Bronchial epithelial cell (primary cell): ENCODE data around the gene PNRC1. TPM values are rescaled to one million over a fixed set of nuclear protein-coding genes. Genes with fewer than 3 reads are reported as not detected.
"Not testable (repeated sequence)": the region's sequence is repeated elsewhere in the genome, so short reads cannot be mapped to it uniquely, and the experiment has no call there.

ENCODE experiments used
- DNase-seq: peaks from one replicate; pipeline ENCODE4 v3.0.0-alpha.2; 2010; ENCODE audit warnings: low read depth
- FAIRE-seq: peaks from 2 replicates; lab custom pipeline; 2011; peaks lifted over from hg19 to GRCh38; lab: Jason Lieb, UNC
- H3K27me3 ChIP-seq: 2 replicates; pipeline ENCODE4 v1.5.1; 2011; ENCODE audit warnings: low read length; ENCODE audit not compliant: control insufficient read depth, insufficient read depth
- H3K36me3 ChIP-seq: 2 replicates; pipeline ENCODE4 v1.5.1; 2011; ENCODE audit warnings: low read length; ENCODE audit not compliant: control insufficient read depth, insufficient read depth
- H3K4me3 ChIP-seq: 2 replicates; pipeline ENCODE4 v1.5.1; 2011; ENCODE audit warnings: mild to moderate bottlenecking, low read depth, low read length, control low read depth
- total RNA-seq: library from RNA; depleted of rRNA; stranded (reverse); fragments of >200 nt; gene quantifications from 2 replicates; pipeline ENCODE4 v1.2.1, GENCODE V29; 2014
- TF ChIP-seq, protein P1 (sequence below): IDR thresholded peaks from 2 replicates; pipeline ENCODE4 v1.5.1; 2011; ENCODE audit warnings: mild to moderate bottlenecking, moderate library complexity, low read length, control low read depth, inconsistent platforms; ENCODE audit not compliant: insufficient read depth, severe bottlenecking

PNRC1 gene
- total RNA-seq: 21.1 and 32.8 TPM in 2 replicates

DNA sequence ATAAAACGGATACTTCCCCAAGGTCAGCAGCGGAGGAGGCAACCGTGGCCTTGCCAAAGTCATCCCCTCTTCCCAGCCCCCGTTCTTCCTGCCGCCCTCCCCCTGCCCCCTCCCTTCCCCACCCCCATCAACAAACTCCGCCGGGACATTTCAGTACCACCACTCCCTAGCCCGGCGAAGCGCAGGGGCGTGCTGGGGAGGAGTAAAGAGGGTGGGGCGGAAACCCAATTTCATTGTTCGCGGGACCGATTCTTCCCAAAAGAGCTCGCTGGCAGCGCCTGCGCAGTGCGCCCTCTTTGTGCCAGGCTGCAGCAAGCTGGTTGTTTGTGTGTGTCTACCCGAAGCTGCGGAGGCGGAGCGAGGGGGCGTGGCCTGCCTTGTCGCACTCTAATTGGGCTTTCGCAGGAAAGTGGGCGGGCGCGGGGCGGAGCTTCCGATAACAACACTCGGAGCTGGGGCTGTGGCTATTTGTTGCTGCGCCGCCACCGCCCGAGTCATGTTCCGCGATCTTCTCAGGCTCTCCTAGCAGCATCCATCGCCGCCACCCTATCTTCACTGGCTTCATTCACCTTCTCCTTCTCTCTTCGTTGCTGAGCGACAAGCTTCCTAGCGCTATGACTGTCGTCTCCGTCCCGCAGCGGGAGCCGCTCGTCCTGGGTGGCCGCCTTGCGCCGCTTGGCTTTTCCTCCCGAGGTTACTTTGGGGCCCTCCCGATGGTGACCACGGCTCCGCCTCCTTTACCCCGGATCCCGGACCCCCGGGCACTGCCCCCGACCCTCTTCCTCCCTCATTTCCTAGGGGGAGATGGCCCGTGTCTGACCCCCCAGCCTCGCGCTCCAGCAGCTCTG, at the start of gene PNRC1:
PNRC1 (plus strand) TSS at position 471 of the 848 bp plus-strand sequence; CDS start at position 615, 144 bp downstream.
- H3K36me3 ChIP-seq: peaks cover 11% of the 10 kb centered on the region
- H3K27me3 ChIP-seq: no peaks in the 10 kb centered on the region
- TF ChIP-seq, protein P1, sequence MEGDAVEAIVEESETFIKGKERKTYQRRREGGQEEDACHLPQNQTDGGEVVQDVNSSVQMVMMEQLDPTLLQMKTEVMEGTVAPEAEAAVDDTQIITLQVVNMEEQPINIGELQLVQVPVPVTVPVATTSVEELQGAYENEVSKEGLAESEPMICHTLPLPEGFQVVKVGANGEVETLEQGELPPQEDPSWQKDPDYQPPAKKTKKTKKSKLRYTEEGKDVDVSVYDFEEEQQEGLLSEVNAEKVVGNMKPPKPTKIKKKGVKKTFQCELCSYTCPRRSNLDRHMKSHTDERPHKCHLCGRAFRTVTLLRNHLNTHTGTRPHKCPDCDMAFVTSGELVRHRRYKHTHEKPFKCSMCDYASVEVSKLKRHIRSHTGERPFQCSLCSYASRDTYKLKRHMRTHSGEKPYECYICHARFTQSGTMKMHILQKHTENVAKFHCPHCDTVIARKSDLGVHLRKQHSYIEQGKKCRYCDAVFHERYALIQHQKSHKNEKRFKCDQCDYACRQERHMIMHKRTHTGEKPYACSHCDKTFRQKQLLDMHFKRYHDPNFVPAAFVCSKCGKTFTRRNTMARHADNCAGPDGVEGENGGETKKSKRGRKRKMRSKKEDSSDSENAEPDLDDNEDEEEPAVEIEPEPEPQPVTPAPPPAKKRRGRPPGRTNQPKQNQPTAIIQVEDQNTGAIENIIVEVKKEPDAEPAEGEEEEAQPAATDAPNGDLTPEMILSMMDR: peak; percentile 8
- DNase-seq (peak; percentile 96), FAIRE-seq (no peak)
- H3K4me3 ChIP-seq: peak within 1 kb of the TSS; percentile 98

- DNase-seq (no peak), FAIRE-seq (no peak)
- no peaks in the 10 kb centered on the region for H3K27me3 ChIP-seq
- no peaks in the 10 kb centered on the region for H3K36me3 ChIP-seq
- no peak overlapping the region for H3K4me3 ChIP-seq
- TF ChIP-seq, protein P1: no peak
Observed at GRCh38 chr6:89032599-89032998, 48.0 kb upstream of the PNRC1 start.

GRCh38 chr6:89033461-89033860, 47.1 kb upstream of the PNRC1 start:
- FAIRE-seq: no peak

DNA sequence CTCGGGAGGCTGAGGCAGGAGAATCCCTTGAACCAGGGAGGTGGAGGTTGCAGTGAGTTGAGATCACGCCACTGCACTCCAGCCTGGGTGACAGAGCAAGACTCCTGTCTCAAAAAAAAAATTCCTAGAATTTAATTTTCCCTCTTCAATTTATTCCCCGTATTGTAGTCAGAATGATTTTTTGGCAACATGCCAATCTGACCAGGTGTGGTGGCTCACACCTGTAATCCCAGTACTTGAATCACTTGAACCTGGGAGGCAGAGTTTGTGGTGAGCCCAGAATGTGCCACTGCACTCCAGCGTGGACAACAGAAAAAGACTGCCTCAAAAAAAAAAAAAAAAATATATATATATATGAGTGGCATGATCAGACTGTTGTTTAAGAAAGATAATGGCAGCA, 46.4 kb upstream of the PNRC1 start:
- not testable (repeated sequence) for FAIRE-seq, H3K4me3 ChIP-seq, H3K36me3 ChIP-seq, H3K27me3 ChIP-seq
- DNase-seq: peak; percentile 49

More at GRCh38 chr6:89033461-89033860, 47.1 kb upstream of the PNRC1 start:
- no peak for DNase-seq
- no peaks in the 10 kb centered on the region for H3K36me3 ChIP-seq
- TF ChIP-seq, protein P1: no peak
- no peaks in the 10 kb centered on the region for H3K27me3 ChIP-seq
- no peak overlapping the region for H3K4me3 ChIP-seq

DNA sequence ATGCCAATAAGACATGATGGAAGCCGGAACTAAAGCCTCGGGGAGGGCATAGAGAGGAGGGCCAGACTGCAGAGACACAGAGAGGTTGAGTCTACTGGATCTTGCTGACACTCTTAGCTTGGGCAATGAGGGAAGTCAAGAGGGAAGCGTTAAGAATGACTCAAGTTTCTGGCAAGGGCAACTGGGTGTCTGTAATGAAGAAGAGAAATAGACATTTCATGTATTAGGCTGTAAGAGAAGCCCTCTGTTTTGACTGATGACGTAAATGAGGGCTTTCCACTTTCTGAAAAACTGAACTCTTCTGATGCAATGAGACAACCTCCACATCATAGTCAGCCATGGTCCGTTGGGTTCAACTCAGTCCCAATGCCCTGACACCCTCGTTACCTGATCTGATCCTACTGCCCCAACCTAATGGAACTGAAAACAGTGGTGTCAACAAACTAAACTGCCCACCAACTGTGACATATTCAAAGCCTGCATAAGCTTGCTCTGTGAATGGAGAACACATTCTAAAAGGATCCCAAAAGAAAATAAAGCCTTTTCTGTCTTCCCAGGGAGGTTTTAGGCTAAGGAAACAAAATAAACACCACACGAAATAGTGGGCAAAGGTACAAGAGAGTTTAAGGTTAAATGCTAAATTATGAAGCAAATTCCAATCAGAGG, 45.8 kb upstream of the PNRC1 start:
- DNase-seq: peak; percentile 94
- peak; percentile 72 for FAIRE-seq
- TF ChIP-seq, protein P1: no peak
- Histone ChIP-seq H3K27me3 (no peaks in the 10 kb centered on the region), H3K4me3 (no peak overlapping the region), H3K36me3 (no peaks in the 10 kb centered on the region)
